Testis (tissue), 2 donors: ENCODE data around the gene MAGEB3.

Source experiments
- CTCF ChIP-seq, 3 experiments: fragments of 450-650 bp in 2 of 3; fragments of 200-600 bp in 1 of 3; sonication (generic) in 1 of 3; IDR thresholded peaks; one replicate each; pipeline ENCODE4 v1.5.1; 2016 to 2019; ENCODE audit warnings: antibody characterized with exemption in 3 of 3, mild to moderate bottlenecking in 2 of 3, moderate library complexity in 1 of 3
- POLR2A ChIP-seq: fragments of 450-650 bp; IDR thresholded peaks from one replicate; pipeline ENCODE4 v1.6.1; 2017; ENCODE audit warnings: antibody characterized with exemption, mild to moderate bottlenecking, moderate library complexity

- TF ChIP-seq CTCF (IDR thresholded peaks at IDR 0.05) (no peak), POLR2A (no peak)
Observed at GRCh38 chrX:30241724-30242415, 11.4 kb downstream of the MAGEB3 start, which contains the start of gene MAGEB4.
